Smooth muscle cell (in vitro differentiated cells): Measurements from ENCODE around the gene LRRFIP2. TPM values are rescaled to one million over a fixed set of nuclear protein-coding genes. Genes with fewer than 3 reads are reported as not detected.

Experiments
- DNase-seq: peaks from one replicate; lab custom pipeline; 2025; ENCODE audit not compliant: unreplicated experiment; lab: John Stamatoyannopoulos, UW
- H2AFZ ChIP-seq: fragments of 200-600 bp; sonication (generic); 2 replicates; pipeline ENCODE4 v1.6.0; 2016; ENCODE audit warnings: antibody characterized with exemption, low read depth, mild to moderate bottlenecking
- H3F3A ChIP-seq: fragments of 200-600 bp; sonication (generic); 2 replicates; pipeline ENCODE4 v1.6.0; 2017; ENCODE audit warnings: antibody characterized with exemption, low read depth
- H3K27ac ChIP-seq: fragments of 200-600 bp; sonication (generic); 2 replicates; pipeline ENCODE4 v1.5.1; 2016; ENCODE audit warnings: low read depth, mild to moderate bottlenecking
- H3K27me3 ChIP-seq: fragments of 200-600 bp; sonication (generic); 2 replicates; pipeline ENCODE4 v1.6.1; 2016; ENCODE audit warnings: low read depth, mild to moderate bottlenecking
- H3K36me3 ChIP-seq: fragments of 200-600 bp; sonication (generic); 2 replicates; pipeline ENCODE4 v1.5.1; 2016; ENCODE audit warnings: low read depth
- H3K4me1 ChIP-seq: fragments of 200-600 bp; sonication (generic); 2 replicates; pipeline ENCODE4 v1.5.1; 2016; ENCODE audit warnings: low read depth
- H3K4me2 ChIP-seq: fragments of 200-600 bp; sonication (generic); 2 replicates; pipeline ENCODE4 v1.6.0; 2016; ENCODE audit warnings: mild to moderate bottlenecking
- H3K4me3 ChIP-seq: fragments of 200-600 bp; sonication (generic); 2 replicates; pipeline ENCODE4 v1.5.1; 2016; ENCODE audit warnings: mild to moderate bottlenecking
- H3K79me2 ChIP-seq: fragments of 200-600 bp; sonication (generic); 2 replicates; pipeline ENCODE4 v1.6.0; 2016; ENCODE audit warnings: low read depth, mild to moderate bottlenecking
- H3K9ac ChIP-seq: fragments of 200-600 bp; sonication (generic); 2 replicates; pipeline ENCODE4 v1.6.0; 2016; ENCODE audit warnings: low read depth
- H3K9me3 ChIP-seq: fragments of 200-600 bp; sonication (generic); replicated peaks from 2 replicates; pipeline ENCODE4 v1.5.1; 2016; ENCODE audit warnings: low read depth
- H4K20me1 ChIP-seq: fragments of 200-600 bp; sonication (generic); 2 replicates; pipeline ENCODE4 v1.6.0; 2016; ENCODE audit warnings: low read depth
- WGBS: methylation state at CpG from one replicate; pipeline ENCODE4 v1.1.7; 2016; ENCODE audit warnings: low lambda C conversion rate; 5-methylcytosine and 5-hydroxymethylcytosine counted together
- polyA plus RNA-seq: library from polyadenylated mRNA; unstranded; fragments of >200 nt; fragmentation: Nextera tagmentation; extraction: Ambion mirVana; gene quantifications from 2 replicates; pipeline ENCODE4 v1.2.1, GENCODE V29; 2016
- total RNA-seq: library from RNA; depleted of rRNA; stranded (reverse); fragments of >200 nt; gene quantifications from 2 replicates; pipeline ENCODE4 v1.2.3, GENCODE V29; 2014
- TF ChIP-seq, protein P1 (sequence below): fragments of 200-600 bp; sonication (generic); IDR thresholded peaks from 2 replicates; pipeline ENCODE4 v1.5.1; 2017; ENCODE audit warnings: borderline replicate concordance, mild to moderate bottlenecking, antibody characterized with exemption; ENCODE audit not compliant: insufficient read depth, poor library complexity, severe bottlenecking

Gene LRRFIP2
- total and polyA plus RNA-seq, 2 experiments from 2014 or later: 25.6 to 34.6 TPM

DNA sequence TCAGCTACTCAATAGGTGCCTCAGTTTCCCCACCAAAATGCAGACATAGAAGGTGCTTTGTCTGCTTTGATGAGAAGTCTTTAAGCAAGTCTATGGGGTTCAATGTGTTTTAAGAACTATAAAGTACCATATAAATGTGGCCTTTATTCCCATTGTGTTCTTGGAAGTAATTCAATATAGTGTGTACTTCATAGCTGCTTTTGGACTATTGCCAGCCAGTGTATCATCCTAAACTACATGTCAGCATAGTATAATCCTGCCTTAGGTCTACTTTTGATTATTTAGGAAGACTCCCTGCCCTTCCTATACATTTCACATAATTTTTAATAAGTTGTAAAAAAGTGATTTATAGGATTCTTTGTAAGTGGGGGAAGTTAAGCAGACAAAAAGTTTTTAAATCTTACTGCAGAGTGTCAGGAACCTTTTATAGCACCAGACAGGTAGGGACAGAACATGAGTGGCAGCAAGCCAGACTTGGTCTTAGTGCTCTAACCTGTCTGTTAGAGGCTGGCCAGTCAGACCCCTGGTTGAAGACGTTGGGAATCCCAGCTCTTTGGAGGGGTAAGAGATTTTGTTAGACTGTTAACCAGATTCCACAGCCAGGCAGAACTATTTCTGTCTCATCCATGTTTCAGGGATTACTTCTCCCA, 132.7 kb downstream of the LRRFIP2 start:
- peaks cover 31% of the 10 kb centered on the region for H3K36me3 ChIP-seq

DNA sequence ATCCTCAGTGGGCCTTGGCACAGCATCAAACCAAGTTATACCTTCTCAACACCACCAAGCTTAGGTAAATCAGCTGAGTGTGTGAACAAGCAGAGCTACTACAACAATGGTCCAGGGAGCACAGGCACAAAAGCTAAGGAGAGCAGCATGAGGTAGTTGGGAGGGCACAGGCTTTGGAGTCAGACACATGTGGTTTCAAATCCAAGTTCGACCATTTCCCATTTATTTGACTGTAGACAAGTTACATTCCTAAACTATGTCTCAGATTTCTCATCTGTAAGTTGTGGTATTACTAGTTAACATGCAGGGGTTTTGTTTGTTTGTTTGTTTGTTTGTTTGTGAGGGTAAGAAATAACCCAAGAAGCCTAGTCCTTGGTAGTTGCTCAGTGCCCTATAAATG, 134.2 kb downstream of the LRRFIP2 start:
- no peaks in the 10 kb centered on the region for H3K79me2 ChIP-seq
- no peak overlapping the region for H3K9ac ChIP-seq
- no peak overlapping the region for H3K4me2 ChIP-seq
- no peak overlapping the region for H2AFZ ChIP-seq
- H3K27ac ChIP-seq: no peak overlapping the region
- 87% methylated on average over 1 of the region's 1 CpG for WGBS
- H3K9me3 ChIP-seq: peaks cover 17% of the 10 kb centered on the region
- H4K20me1 ChIP-seq: no peaks in the 10 kb centered on the region
- peaks cover 39% of the 10 kb centered on the region for H3K36me3 ChIP-seq
- no peaks in the 10 kb centered on the region for H3K27me3 ChIP-seq
- no peaks in the 10 kb centered on the region for H3F3A ChIP-seq
- H3K4me3 ChIP-seq: no peak overlapping the region
- TF ChIP-seq, protein P1, sequence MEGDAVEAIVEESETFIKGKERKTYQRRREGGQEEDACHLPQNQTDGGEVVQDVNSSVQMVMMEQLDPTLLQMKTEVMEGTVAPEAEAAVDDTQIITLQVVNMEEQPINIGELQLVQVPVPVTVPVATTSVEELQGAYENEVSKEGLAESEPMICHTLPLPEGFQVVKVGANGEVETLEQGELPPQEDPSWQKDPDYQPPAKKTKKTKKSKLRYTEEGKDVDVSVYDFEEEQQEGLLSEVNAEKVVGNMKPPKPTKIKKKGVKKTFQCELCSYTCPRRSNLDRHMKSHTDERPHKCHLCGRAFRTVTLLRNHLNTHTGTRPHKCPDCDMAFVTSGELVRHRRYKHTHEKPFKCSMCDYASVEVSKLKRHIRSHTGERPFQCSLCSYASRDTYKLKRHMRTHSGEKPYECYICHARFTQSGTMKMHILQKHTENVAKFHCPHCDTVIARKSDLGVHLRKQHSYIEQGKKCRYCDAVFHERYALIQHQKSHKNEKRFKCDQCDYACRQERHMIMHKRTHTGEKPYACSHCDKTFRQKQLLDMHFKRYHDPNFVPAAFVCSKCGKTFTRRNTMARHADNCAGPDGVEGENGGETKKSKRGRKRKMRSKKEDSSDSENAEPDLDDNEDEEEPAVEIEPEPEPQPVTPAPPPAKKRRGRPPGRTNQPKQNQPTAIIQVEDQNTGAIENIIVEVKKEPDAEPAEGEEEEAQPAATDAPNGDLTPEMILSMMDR: no peak
- DNase-seq: no peak
- H3K4me1 ChIP-seq: no peaks in the 10 kb centered on the region

More for the DNA sequence above, 132.7 kb downstream of the LRRFIP2 start:
- H2AFZ ChIP-seq: no peak overlapping the region
- no peak overlapping the region for H3K9ac ChIP-seq
- H3K79me2 ChIP-seq: no peaks in the 10 kb centered on the region
- TF ChIP-seq, protein P1: no peak
- H3K9me3 ChIP-seq: peaks cover 7% of the 10 kb centered on the region
- no peak for DNase-seq
- no peaks in the 10 kb centered on the region for H4K20me1 ChIP-seq
- no peaks in the 10 kb centered on the region for H3F3A ChIP-seq
- no peaks in the 10 kb centered on the region for H3K27me3 ChIP-seq
- no peak overlapping the region for H3K27ac ChIP-seq
- H3K4me3 ChIP-seq: no peak overlapping the region
- H3K4me1 ChIP-seq: no peaks in the 10 kb centered on the region
- 84% methylated on average over 1 of the region's 1 CpG for WGBS
- no peak overlapping the region for H3K4me2 ChIP-seq

DNA sequence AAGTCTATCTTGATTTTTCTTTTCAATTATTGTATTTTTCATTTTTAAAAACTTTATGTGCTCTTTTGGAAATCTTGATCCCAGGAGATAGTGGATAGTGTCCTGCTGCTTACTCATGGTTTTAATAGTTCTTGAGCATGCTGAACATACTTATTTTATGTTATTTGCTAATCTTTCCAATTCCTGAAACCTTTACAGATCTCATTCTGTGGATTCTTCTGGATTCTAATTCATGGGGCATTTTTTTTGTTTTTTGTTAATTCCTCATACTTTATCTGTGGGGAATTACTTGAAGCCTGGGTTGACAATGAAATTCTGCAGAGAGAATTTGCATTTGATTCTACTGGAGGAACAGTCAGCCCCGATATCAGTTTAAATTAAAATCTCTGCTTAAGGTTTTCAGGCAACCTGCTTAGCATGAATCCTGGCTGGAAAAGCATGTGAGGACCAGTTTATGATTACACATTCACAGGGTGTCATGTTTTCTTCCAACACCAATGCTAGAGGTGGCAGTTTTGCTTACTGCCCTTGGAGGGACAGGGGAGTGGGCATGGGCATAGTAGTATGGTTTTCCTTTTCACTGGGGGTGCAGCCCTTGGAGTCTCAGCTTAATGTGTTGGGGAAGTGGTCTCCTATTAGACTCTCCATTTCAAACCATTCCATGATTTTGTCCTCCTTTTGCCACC, 135.1 kb downstream of the LRRFIP2 start:
- Histone ChIP-seq H3K9ac (no peak overlapping the region), H3K4me2 (no peak overlapping the region), H3K9me3 (peaks cover 19% of the 10 kb centered on the region), H3K4me1 (no peaks in the 10 kb centered on the region), H3K4me3 (no peak overlapping the region), H3K36me3 (peaks cover 48% of the 10 kb centered on the region), H3K79me2 (no peaks in the 10 kb centered on the region), H3F3A (no peaks in the 10 kb centered on the region), H3K27ac (no peak overlapping the region), H4K20me1 (no peaks in the 10 kb centered on the region), H2AFZ (no peak overlapping the region), H3K27me3 (no peaks in the 10 kb centered on the region)
- TF ChIP-seq, protein P1: no peak
- WGBS: 100% methylated on average over 1 of the region's 1 CpG
- no peak for DNase-seq
